Psoas muscle (tissue), 8 donors: Measurements from ENCODE around the gene CCDC192. TPM values are rescaled to one million over a fixed set of nuclear protein-coding genes. Genes with fewer than 3 reads are reported as not detected.
"Not testable (repeated sequence)": the region's sequence is repeated elsewhere in the genome, so short reads cannot be mapped to it uniquely, and the experiment has no call there.

ENCODE experiments used
- ATAC-seq, 4 donors: fragments of 200-7000 bp; cut with Tn5 transposase; one replicate each; pipeline ENCODE4 v1.9.1; 2020; ENCODE audit warnings: moderate library complexity in 3 of 4, mild to moderate bottlenecking in 2 of 4
- DNase-seq, 2 donors: peaks; one replicate each; pipeline ENCODE4 v3.0.0-alpha.2; 2020
- H3K27ac ChIP-seq: fragments of 200-600 bp; one replicate; pipeline ENCODE4 v1.8.0; 2022
- H3K27me3 ChIP-seq, 3 donors: fragments of 200-600 bp in 1 of 3; one replicate each; pipeline versions ENCODE4 v1.6.1 to v1.8.0; 2013 to 2022; ENCODE audit warnings: low read length in 2 of 3, mild to moderate bottlenecking in 2 of 3, moderate library complexity in 1 of 3; ENCODE audit not compliant: insufficient read depth in 3 of 3
- H3K36me3 ChIP-seq, 2 donors: fragments of 200-600 bp in 1 of 2; one replicate each; pipeline versions ENCODE4 v1.6.1 to v1.8.0; 2013 to 2022; ENCODE audit warnings: low read depth in 1 of 2, mild to moderate bottlenecking in 1 of 2, moderate library complexity in 1 of 2; ENCODE audit not compliant: insufficient read depth in 1 of 2
- H3K4me1 ChIP-seq: fragments of 200-600 bp; one replicate; pipeline ENCODE4 v1.8.0; 2022
- H3K4me3 ChIP-seq: fragments of 200-600 bp; one replicate; pipeline ENCODE4 v1.8.0; 2022; ENCODE audit warnings: mild to moderate bottlenecking
- H3K9me3 ChIP-seq: fragments of 200-600 bp; one replicate; pipeline ENCODE4 v1.8.0; 2022
- CTCF ChIP-seq: fragments of 200-600 bp; IDR thresholded peaks from one replicate; pipeline ENCODE4 v1.8.0; 2022; ENCODE audit warnings: antibody characterized with exemption
- WGBS, 3 donors: extraction: QIAGEN DNeasy Blood & Tissue Kit; methylation state at CpG; one replicate each; pipeline versions ENCODE4 v1.1.6 to v1.1.7; 2013; 5-methylcytosine and 5-hydroxymethylcytosine counted together
- intact Hi-C, 2 donors: fragments of 100-400 bp; cut with DNase I; formaldehyde crosslinking; loops; one replicate each; pipeline versions ENCODE4 v1.11.0 to v1.14.2; 2022
- polyA plus RNA-seq, 3 donors: library from polyadenylated mRNA; stranded (reverse); fragments of 200-250 nt; gene quantifications; one replicate each; pipeline ENCODE4 v1.2.3, GENCODE V29; 2013
- total RNA-seq, 4 donors: library from RNA; stranded (reverse); fragmentation: NEBNext Ultra II Directional in 2 of 4; extraction: Animal tissue kit (Norgen Biotek cat#: 25700) in 2 of 4; gene quantifications; one replicate each; pipeline versions ENCODE4 v1.2.1 to v1.2.4, GENCODE V29; 2021 to 2023
- donor health status: healthy with polysubstance abuse.
- donor health status: DM: no; HTN: no; CAD: no; lungs with moderate emphysema.
- donor health status: Bipolar disorder and iron deficiency.
- donor health status: healthy.
- donor health status: DM: yes; HTN: yes; CAD: no.
- donor health status: DM: no; HTN: no; CAD: no.
- donor health status: DM: no; HTN: no; CAD: no.
- donor health status: DM: yes; HTN: yes; CAD: no.

CCDC192 gene
- total and polyA plus RNA-seq, 7 donors = 0.12 to 1.2 (median 0.19) TPM; not detected in 4

GRCh38 chr5:127732963-127733362 lies 29.8 kb downstream of the CCDC192 start:
- DNase-seq = no peak
- Histone ChIP-seq H3K27me3 (no peaks in the 10 kb centered on the region), H3K36me3 (no peaks in the 10 kb centered on the region), H3K9me3 (peaks cover 13% of the 10 kb centered on the region), H3K4me3 (no peak overlapping the region), H3K27ac (no peak overlapping the region), H3K4me1 (no peaks in the 10 kb centered on the region)
- no peak for TF ChIP-seq CTCF
- intact Hi-C loops = no loop called here
- WGBS, 3 donors = 82 to 93% (median 90%) methylated on average over 1 of the region's 1 CpG
- no peak for ATAC-seq

GRCh38 chr5:127739348-127739747 lies 36.2 kb downstream of the CCDC192 start:
- H3K27ac ChIP-seq, intact Hi-C loops, H3K9me3 ChIP-seq, H3K36me3 ChIP-seq, H3K4me1 ChIP-seq, H3K27me3 ChIP-seq, H3K4me3 ChIP-seq, DNase-seq, ATAC-seq: not testable (repeated sequence)
- WGBS, 3 donors = 57 to 82% (median 81%) methylated on average over 14 of the region's 14 CpGs

DNA sequence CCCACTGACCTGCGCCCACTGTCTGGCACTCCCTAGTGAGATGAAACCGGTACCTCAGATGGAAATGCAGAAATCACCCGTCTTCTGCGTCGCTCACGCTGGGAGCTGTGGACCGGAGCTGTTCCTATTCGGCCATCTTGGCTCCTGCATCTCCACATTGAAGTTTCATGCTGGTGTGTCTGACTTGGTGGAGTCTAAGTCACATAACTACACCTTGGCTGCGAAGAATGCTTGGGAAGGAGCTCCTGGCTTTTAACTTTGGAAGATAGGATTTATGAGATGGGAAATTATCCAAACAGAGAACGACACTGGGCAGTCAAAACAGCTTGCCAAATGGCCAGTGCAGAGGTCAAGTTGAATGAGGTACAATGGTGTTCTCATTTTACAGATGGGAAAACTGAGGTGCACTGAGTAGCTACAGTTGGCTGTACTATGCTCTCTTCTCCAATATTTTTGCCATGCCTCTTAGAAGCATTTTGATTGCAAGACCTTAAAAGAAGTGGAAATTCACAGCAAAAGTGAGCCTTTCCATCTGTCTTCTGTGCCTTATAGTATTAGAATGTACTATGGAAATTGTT lies 36.7 kb downstream of the CCDC192 start:
- Histone ChIP-seq H3K4me1 (peaks cover 6% of the 10 kb centered on the region), H3K27ac (no peak overlapping the region), H3K36me3 (no peaks in the 10 kb centered on the region), H3K27me3 (no peaks in the 10 kb centered on the region), H3K9me3 (no peaks in the 10 kb centered on the region), H3K4me3 (no peak overlapping the region)
- DNase-seq (no peak), ATAC-seq (no peak)
- intact Hi-C loops = no loop called here
- TF ChIP-seq CTCF = no peak
- WGBS, 3 donors = 81 to 91% (median 88%) methylated on average over 6 to 9 of the region's 10 CpGs

- no peak overlapping the region for H3K27ac ChIP-seq
- H3K4me3 ChIP-seq = no peak overlapping the region
- no peak for DNase-seq
- H3K9me3 ChIP-seq = no peaks in the 10 kb centered on the region
- H3K27me3 ChIP-seq = no peaks in the 10 kb centered on the region
- H3K4me1 ChIP-seq = peaks cover 6% of the 10 kb centered on the region
- TF ChIP-seq CTCF = no peak
- ATAC-seq = no peak
- H3K36me3 ChIP-seq = no peaks in the 10 kb centered on the region
- intact Hi-C loops = no loop called here
Measured at GRCh38 chr5:127741412-127741811, 38.2 kb downstream of the CCDC192 start.

DNA sequence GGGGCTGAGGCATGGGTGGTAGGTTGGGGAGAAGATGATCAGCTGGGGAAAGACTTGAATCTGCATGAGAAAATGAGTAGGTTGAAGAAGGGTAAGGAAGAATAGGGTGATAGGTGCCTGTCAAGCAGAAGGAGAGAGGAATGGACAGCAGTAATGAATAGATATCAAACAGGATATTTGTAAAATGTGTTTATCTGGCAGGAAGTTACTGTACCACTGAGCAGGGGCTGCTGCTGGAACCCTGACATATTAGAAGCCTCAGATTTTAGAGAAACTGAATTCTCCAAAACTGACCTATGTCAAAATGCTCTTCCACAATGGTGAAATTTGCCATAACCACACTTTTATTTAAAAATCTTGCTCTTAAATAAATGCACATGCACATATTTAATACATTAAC lies 41.0 kb downstream of the CCDC192 start:
- H3K36me3 ChIP-seq = no peaks in the 10 kb centered on the region
- no peak for ATAC-seq
- H3K27ac ChIP-seq = no peak overlapping the region
- no peaks in the 10 kb centered on the region for H3K27me3 ChIP-seq
- DNase-seq = no peak
- no peaks in the 10 kb centered on the region for H3K9me3 ChIP-seq
- TF ChIP-seq CTCF = no peak
- intact Hi-C loops = no loop called here
- H3K4me3 ChIP-seq = no peak overlapping the region
- peaks cover 6% of the 10 kb centered on the region for H3K4me1 ChIP-seq
